HG03039 (cell line): ENCODE results near the gene GGA1.
"Not testable (repeated sequence)": the region's sequence is repeated elsewhere in the genome, so short reads cannot be mapped to it uniquely, and the experiment has no call there.

Experiments
- ATAC-seq: cut with Tn5 transposase; IDR thresholded peaks from one replicate; pipeline ENCODE4 v1.9.1; 2021; ENCODE audit warnings: mild to moderate bottlenecking, moderate library complexity; ENCODE audit not compliant: unreplicated experiment

The GGA1 gene

DNA sequence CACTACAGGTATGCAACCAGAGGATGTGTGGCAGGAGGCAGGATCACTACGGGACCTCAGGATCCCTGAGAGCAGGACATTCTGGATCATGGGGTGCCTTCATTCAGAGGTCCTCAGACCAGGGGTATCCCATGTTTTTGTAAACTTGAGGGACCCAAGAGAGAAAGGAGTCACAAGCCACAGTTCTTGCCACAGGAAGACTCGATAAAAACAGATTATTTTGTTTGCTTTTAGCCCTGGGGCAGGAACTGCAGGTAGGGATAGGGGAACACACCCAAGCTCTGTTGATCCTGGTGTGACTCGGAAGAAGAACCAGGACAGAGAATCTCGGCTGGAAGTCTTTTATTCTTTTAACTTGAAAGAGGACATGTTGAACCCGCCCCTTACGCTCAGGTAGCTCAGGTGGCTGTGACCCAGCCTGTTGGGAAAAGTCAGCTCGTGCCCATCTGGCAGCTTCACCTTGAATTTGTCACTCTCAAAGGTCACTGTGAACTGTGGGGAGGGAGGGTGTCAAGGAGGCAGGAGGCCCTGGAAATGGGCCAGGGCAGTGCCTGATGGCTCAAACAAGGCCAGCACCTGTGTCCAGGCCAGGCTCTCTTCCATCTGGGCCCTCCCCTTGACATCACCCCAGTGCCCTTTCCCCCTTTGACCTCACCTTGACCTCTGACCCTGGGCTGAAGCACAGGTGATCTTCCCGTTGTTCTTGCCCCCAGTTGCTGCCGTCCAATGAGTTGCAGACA lies 38.5 kb upstream of the GGA1 start:
- no peak for ATAC-seq

DNA sequence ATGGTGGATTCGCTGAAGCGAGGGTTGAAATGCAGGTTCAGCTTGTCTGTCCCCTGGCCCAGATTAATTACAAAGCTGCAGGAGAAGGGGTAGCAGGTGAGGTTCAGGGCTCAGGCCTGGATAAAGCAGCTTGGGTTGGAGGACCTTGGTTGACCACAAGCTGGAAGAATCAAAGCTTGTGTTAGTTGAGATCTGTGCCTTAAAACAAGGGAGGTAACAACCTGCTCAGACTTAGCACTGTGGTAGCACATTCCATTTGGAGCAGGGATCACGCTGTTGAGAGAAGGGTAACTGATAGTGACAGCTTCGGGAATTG lies 38.0 kb upstream of the GGA1 start:
- ATAC-seq, result no peak

DNA sequence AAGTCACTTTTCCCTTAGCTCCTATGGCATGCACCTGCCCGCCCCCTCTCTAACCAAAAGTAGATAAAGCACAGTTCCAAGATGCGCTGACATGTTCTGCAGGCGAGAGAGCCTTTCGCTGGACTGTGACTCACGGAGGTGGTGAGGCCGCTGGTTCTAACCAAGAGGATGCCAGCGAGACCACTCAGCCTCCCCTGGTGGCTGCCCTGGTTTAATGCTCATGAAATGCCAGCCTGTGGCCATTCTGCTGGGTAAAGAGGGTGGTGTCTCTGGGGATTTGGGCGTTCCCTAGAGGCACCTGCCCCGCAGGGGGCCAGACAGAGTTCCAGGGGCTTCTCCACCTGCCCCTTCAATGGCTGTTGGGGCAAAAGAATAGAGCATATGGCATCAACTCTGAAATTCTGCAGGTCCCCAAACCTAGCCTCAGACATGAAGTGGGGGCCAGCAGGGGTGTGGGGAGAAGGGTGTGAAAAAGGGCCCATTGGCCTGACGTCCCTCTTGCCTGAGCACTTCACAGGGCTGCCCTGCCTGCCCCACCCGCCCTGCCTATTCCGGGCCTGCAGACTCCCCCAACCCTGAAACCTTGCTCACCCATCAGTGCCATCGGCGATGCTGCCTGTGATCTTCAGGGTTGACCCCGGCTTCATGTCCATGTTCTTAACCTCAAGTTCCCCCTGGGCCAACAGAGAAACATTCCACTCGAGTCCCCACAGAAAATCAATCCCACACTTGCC lies 37.2 kb upstream of the GGA1 start:
- ATAC-seq, result no peak

DNA sequence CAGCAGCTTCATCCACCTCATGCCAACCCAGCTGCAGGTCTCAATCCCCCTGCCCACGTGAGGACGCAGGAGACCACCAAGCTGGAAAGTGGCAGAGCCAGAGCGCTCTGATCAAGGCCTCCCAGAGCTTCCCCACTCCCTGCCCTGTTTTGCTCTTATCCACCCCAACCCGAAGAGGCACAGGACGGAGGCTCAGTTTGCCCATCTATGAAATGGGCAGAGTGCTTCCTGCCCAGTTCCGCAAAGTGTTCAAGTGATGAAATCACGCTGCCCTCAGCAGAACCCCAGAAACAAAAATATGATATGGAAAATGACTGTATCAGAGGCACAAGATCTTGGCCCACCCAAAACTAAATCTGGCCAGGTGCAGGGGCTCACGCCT lies 36.7 kb upstream of the GGA1 start:
- no peak for ATAC-seq

DNA sequence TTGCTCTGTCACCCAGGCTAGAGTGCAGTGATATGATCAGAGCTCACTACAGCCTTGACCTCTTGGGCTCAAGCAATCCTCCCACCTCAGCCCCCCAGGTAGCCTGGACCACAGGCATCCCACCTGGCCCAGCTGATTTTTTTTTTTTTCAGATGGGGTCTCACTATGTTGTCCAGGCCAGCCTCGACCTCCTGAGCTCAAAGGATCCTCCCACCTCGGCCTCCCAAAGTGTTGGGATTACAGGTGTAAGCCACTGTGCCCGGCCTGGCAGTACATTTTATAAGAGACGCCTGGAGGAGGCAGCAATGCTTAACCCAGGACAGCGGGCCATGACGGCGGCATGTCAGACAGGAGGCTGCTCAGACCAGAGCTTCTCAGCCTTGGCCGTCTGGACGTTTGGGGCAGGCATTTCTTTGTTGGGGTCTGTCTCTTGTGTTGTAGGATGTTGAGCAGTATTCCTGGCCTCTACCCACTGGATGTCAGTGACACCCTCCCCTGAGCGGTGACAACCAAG lies 33.1 kb upstream of the GGA1 start:
- ATAC-seq, result no peak

DNA sequence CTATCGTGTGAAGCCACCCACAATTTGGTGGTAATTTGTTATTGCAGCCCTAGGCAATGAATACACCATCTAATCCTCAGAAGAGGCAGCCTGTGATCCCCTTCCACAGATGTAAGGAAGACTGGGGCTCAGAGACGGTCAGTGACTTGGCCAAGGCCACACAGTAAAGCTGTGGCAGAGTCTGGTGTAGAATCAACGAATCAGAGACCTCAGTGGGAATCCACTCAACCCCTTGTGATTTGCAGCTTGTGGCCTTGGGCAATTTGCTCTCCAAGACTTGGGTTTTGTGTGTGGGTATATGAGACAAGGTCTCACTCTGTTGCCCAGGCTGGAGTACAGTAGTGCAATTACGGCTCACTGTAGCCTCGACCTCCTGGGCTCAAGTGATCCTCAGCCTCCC lies 30.6 kb upstream of the GGA1 start:
- no peak for ATAC-seq

DNA sequence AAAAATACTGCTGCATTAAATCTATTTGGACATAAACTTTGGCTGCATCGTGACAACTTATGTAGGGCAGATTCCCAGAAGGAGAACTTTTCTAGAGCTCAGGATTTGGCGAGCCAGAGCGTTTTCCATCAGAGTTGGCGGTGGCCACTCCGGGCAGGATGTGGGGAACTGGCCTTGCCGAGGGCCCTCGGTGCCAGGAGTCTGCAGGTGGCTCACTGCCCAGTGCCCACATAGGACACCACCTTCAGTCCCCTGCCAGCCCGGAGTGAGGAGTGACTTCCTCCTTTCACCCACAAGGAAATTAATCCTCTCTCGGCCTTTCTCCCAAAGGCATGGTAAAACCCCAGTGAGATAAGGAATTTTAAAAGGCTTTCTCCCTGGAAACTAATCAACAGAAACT lies 27.1 kb upstream of the GGA1 start:
- no peak for ATAC-seq

DNA sequence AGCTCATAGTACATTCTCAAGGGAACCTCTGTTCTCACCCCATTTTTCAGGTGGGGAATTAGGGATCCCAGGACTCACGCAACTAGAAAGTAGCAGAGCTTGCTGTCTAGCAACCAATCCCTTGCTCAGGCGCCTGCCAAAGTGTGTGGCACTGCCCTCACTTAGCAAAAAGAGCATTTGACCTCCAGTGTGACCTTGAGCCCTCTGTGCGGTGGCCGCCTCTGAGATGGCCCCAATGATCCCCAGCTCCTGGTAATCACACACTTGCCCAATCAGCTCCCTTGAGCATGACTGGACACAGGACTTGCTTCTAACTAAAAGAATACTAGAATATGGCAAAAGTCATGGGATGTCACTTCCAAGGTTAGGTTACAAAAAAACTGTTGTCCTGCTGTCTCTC lies 26.1 kb upstream of the GGA1 start:
- no peak for ATAC-seq

DNA sequence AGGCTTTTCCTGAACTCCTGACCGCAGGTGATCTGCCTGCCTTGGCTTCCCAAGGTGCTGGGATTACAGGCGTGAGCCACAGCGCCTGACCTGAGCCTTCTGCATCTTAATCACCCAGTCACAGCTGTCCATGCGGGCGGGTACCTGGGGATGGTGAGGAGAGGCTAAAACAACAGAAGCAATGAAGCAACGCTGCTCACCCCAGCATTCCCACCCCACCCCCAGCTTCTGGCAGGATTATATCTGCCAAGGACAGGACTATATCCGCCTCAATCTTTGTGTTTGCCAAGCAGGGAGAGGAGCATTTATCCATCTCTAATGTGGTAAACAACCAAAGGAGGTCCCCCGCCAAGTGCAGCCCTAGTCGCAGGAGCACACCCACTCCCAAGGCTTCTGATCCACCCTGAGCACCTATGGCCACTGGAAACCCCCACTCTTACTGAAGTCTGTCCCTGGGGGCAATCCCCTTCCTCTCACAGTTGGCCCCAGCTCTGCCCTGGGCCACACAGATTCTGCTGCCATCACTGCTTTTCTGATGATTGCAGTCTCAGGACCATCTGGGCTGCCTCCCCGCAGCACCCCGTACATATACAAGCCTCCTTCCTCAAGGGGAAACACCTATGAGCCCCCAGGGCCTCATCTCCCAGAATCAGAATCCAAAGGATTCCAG lies 20.0 kb upstream of the GGA1 start:
- no peak for ATAC-seq

DNA sequence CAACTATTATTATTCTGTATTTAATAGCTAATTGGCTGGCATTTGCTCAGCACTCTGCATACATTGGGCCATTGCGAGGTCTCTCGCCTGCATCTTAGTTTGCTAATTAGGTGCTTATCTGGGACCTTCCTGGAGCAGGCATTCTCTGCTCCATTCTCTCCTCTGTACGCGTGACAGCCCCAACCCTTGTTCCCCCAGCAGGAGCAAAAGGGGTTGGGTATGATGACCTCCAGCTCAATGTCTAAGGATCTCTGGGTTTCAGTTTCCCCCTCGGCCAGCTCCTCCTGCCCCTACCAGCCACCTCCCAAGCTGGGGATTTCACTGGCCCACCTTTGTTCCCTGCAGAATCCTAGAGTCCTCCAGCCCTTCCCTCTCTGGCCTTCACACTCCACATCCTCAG lies 19.0 kb upstream of the GGA1 start:
- ATAC-seq, result no peak

DNA sequence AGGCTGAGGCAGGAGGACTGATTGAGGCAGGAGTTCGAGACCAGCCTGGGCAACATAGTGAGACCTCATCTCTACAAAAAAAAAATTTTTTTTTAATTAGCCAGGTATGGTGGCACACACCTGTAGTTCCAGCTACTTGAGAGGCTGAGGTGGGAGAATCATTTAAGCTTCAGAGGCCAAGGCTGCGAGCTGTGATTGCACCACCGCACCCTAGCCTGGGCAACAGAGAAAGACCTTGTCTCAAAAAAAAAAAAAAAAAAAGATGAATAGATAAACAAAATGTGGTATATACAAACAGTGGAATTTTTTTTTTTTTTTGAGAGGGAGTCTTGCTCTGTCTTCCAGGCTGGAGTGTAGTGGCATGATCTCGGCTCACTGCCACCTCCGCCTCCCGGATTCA lies 17.6 kb upstream of the GGA1 start:
- not testable (repeated sequence) for ATAC-seq

DNA sequence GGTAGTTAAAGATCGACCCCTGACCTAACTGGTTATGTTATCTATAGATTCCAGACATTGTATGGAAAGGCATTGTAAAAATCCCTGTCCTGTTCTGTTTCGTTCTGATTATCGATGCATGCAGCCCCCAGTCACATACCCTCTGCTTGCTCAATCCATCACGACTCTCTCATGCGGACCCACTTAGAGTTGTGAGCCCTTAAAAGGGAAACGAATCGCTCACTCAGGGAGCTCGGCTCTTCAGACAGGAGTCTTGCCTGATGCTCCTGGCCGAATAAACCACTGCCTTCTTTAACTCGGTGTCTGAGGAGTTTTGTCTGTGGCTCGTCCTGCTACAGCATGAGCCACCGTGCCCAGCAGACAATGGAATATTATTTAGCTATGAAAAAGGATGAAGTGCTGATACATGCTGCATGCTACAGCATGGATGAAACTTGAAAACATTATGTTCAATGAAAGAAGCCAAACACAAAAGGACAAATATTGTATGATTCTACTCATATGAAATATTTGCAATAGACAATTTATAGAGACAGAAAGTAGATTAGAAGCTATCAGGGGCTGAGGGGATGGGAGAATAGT lies 16.7 kb upstream of the GGA1 start:
- no peak for ATAC-seq

DNA sequence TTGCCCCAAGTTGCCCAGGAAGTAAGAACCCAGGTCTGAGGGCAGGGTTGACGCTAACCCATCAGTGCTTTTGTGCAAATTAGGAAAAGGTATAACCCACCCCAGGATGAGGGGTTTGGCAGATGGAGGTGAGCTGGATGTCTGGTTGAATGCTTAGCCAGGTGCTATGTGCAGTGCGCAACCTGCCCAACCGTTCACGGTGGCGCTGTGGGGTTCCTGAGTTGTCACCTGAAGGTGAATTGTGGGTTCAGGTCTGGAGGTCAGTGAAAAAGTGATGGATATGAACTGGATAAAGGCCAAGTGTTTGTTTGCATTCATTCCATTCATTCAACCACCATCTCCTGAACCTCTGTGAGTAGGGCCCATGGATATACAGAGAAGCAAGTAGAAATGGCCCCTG lies 14.4 kb upstream of the GGA1 start:
- no peak for ATAC-seq

DNA sequence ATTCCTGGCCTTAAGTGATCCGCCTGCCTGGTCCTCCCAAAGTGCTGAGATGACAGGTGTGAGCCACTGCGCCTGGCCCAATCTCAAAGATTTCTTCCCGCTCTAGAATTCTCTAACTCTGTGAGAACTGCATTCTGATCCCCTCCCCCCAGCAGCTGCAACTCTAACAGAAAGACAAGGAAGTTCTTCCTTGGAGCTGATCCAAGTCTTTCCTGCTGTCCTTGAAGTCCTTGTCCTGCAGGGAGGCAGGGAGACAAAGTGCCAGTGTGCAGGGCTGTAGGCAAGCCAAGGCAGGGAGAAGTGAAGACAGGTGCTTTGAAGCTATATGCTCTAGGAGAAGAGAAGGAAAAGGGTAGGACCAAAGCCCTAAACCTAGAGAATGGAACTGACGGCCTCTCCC lies 9.5 kb upstream of the GGA1 start:
- no peak for ATAC-seq

DNA sequence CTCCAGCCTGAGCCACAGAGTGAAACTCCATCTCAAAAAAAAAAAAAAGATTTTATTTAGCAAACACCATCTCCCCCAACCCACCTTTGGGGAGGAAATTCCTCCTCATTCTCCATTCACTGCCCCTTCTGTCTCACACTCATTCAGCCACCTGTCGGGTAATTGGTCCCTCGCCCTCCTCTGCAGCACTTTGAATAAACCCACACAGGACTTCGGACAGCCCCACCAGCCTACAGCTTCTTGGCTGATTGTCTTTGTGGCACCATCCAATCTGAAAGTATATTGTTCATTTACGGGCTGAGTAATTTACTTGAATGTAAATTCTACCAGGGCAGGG lies 7.5 kb upstream of the GGA1 start:
- ATAC-seq, result no peak

DNA sequence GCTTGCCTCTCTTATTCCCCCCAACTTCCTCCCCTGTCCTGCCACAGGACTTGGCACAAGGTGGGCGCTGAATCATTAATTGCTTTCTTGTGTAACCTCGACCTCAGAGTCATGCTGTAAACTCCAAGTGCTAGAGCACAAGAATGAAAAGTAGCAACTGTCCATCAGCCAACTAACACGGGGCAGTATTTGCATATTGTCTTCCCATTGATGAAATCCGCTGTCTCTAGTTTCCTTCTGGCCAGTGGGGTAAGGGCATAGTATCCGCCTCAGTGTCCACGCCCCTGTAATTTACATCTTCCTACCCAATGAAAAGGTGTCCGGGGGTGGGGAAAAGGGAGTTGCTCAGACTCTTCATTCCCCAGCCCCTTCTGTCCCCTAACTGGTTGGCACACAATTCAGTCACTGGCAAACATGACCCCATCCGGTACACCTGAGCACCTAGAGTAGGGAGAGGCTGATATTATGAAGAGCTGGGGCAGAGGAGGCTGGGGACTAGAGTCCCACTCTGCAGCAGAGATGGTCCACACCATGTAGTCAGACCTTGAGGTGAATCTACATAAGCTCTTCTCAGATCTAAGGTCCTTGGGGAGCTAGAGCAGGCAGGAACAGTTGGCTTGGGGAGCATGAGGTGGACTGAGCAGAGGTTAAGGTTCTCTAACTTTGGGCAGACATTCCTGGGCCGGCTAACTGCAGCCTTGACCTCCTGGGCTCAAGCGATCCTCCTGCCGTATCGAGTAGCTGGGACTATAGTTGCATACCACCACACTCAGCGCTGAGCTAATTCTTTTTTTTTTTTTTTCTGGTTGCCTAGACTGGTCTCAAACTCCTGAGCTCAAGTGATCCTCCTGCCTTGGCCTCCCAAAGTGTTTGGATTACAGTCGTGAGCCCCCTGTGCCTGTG lies 6.8 kb upstream of the GGA1 start:
- ATAC-seq, result no peak

DNA sequence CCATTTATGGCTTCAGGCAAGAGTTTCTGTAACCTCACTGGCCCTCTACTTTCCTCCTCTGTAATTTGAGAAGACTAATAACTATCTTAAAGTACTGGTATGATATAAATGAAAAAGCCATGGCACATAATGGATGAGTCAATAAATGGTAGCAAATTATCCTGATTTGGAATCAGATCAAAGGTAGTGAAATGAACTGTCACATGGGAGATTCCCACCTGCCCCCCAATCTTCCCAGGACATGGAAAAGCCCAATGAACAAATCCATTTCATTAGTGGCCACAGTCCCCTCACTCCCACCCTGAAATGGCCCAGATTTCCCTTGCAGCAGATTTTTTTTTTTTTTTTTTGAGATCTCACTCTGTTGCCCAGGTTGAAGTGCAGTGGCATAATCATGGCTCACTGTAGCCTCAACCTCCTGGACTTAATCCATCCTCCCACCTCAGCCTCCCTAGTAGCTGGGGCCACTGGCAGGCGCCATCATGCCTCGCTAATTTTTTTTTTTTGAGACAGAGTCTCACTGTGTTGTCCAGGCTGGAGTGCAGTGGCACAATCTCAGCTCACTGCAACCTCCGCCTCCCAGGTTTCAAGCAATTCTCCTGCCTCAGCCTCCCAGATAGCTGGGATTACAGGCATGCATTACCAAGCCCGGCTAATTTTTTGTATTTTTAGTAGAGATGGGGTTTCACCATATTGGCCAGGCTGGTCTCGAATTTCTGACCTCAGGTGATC lies 5.9 kb upstream of the GGA1 start:
- ATAC-seq, result not testable (repeated sequence)

DNA sequence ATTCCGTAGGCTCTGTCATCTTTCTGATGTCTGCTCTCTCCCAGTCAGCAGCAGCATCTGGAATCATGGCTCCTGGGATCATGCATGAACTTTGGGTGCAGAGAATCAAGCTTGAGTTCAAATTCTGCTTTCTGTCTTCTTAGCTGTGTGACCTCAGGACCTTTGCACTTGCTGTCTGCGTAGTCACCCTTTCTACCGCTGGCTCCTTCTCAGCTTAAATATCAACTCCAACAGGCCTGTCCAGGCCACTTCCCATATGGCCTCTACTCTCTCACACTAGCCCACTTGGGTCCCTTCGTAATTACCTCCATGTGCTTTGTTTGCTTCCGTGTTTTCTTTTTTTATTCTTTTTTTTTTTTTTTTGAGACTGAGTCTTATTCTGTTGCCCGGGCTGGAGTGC lies 4.6 kb upstream of the GGA1 start:
- no peak for ATAC-seq

DNA sequence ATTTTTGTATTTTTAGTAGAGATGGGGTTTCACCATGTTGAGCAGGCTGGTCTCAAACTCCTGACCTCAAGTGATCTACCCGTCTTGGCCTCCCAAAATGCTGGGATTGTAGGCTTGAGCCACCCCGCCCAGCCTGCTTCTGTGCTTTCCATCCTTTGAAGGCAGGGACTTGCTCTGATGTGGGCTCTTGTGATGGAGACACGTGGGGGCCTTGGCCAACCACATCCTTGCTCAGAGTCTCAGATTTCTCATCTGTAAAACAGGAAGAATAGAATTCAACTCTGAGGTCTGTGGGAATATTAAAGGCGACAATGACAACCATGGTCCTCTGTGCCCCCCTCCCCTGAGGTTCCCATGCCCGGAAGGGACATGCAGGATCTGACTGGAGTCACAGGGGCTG lies 3.8 kb upstream of the GGA1 start:
- no peak for ATAC-seq
